GM06990 (cell line): Measurements from ENCODE around the gene TMCO4.
"Not testable (repeated sequence)": the region's sequence is repeated elsewhere in the genome, so short reads cannot be mapped to it uniquely, and the experiment has no call there.

ENCODE experiments used
- DNase-seq: peaks from one replicate; pipeline ENCODE4 v3.0.0-alpha.2; 2011; ENCODE audit not compliant: insufficient read length; ENCODE audit errors: extremely low read depth
- H3K27me3 ChIP-seq: replicated peaks from 2 replicates; pipeline ENCODE4 v1.6.0; 2011; ENCODE audit warnings: low read length; ENCODE audit not compliant: control insufficient read depth, insufficient read depth
- H3K36me3 ChIP-seq: 2 replicates; pipeline ENCODE4 v1.5.1; 2011; ENCODE audit warnings: low read length; ENCODE audit not compliant: control insufficient read depth, insufficient read depth
- H3K4me3 ChIP-seq: replicated peaks from 2 replicates; pipeline ENCODE4 v1.5.1; 2011; ENCODE audit warnings: low read depth, mild to moderate bottlenecking, control low read depth, low read length
- TF ChIP-seq, protein P1 (sequence below): IDR thresholded peaks from 2 replicates; pipeline ENCODE4 v1.5.1; 2011; ENCODE audit warnings: low read length, control low read depth, mild to moderate bottlenecking, inconsistent platforms; ENCODE audit not compliant: insufficient read depth, poor library complexity, severe bottlenecking

Gene TMCO4

GRCh38 chr1:19644395-19644680 is 155.4 kb downstream of the TMCO4 start:
- TF ChIP-seq, protein P1, sequence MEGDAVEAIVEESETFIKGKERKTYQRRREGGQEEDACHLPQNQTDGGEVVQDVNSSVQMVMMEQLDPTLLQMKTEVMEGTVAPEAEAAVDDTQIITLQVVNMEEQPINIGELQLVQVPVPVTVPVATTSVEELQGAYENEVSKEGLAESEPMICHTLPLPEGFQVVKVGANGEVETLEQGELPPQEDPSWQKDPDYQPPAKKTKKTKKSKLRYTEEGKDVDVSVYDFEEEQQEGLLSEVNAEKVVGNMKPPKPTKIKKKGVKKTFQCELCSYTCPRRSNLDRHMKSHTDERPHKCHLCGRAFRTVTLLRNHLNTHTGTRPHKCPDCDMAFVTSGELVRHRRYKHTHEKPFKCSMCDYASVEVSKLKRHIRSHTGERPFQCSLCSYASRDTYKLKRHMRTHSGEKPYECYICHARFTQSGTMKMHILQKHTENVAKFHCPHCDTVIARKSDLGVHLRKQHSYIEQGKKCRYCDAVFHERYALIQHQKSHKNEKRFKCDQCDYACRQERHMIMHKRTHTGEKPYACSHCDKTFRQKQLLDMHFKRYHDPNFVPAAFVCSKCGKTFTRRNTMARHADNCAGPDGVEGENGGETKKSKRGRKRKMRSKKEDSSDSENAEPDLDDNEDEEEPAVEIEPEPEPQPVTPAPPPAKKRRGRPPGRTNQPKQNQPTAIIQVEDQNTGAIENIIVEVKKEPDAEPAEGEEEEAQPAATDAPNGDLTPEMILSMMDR: no peak
- no peak for DNase-seq
- no peaks in the 10 kb centered on the region for H3K36me3 ChIP-seq
- H3K4me3 ChIP-seq: peak overlapping the region; percentile 43; the same call in 1 of the 2 replicates
- H3K27me3 ChIP-seq: peaks cover 4% of the 10 kb centered on the region

DNA sequence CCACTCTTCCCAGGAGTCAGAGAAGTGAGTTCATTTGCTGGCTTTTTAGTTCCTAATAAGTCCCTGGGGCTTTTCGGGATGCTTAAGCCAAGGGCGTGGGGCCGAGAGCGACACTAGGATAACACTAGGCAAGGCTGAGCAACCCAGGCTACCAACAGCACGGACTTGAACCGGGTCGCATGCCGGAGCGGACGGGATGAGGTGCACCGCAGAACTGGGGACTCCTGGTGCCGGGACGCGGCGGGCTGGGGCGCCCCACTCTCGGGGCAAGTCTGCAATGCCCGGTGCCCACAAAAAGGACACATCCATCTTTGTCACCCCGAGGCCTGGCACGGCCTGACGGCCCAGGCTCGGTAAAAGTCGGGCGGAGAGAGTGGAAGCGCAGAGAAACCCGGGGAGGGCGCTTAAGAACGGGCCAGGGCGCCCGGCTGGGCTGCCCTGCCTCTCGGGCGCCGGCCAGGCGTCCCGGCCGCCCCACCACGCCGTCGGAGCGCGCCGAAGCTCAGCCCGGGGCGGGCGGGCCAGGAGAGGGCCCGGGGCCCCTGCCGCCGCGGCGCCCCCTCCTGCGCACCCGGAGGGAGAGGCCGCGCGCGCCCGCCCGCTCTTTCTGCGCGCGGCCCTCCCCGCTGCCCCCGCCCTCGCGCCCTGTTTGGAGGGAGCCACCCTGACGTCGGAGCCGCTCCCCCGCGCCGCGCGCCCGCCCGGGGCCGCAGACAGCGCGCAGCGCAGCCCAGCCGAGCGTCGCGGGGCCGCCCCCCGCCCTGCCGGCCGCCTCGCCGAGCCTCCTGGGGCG is 155.9 kb downstream of the TMCO4 start, which contains the start of gene NBL1:
NBL1 (plus strand) TSS at position 710 of the 793 bp plus-strand sequence. CDS start 10,720 bp downstream, outside the sequence.
- TF ChIP-seq, protein P1: no peak
- peak within 1 kb of the TSS; percentile 43 for H3K4me3 ChIP-seq
- no peaks in the 10 kb centered on the region for H3K36me3 ChIP-seq
- DNase-seq: no peak
- H3K27me3 ChIP-seq: peaks cover 4% of the 10 kb centered on the region

DNA sequence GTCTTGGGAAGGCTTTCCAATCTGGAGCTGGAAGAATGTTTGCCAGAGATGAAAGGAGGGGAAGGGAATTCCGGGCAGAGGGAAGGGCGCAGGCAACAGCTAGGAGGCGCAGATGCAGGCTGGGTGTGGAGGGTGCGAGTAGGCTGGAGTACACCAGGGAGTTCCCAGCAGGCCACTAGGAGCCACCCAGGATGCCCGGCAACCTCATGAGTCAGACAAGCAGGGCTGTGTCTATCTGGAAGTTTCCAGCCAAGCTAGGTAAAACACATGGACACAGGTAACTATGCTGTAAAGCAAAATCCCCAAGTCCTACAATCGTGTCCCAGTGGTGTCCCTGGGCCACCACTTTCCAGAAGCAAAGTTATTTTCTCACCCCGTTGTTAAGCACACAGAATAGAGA is 156.6 kb downstream of the TMCO4 start:
- H3K36me3 ChIP-seq: no peaks in the 10 kb centered on the region
- peaks cover 4% of the 10 kb centered on the region for H3K27me3 ChIP-seq
- DNase-seq: no peak
- TF ChIP-seq, protein P1: no peak
- no peak overlapping the region for H3K4me3 ChIP-seq

- Histone ChIP-seq H3K4me3 (no peak overlapping the region), H3K27me3 (peaks cover 4% of the 10 kb centered on the region), H3K36me3 (no peaks in the 10 kb centered on the region)
- no peak for DNase-seq
- TF ChIP-seq, protein P1: no peak
Observed at GRCh38 chr1:19640363-19641316, 159.1 kb downstream of the TMCO4 start.

- no peak for DNase-seq
- Histone ChIP-seq H3K4me3 (no peak overlapping the region), H3K36me3 (no peaks in the 10 kb centered on the region), H3K27me3 (peaks cover 4% of the 10 kb centered on the region)
- TF ChIP-seq, protein P1: no peak
Observed at GRCh38 chr1:19639999-19640362, 159.7 kb downstream of the TMCO4 start.

DNA sequence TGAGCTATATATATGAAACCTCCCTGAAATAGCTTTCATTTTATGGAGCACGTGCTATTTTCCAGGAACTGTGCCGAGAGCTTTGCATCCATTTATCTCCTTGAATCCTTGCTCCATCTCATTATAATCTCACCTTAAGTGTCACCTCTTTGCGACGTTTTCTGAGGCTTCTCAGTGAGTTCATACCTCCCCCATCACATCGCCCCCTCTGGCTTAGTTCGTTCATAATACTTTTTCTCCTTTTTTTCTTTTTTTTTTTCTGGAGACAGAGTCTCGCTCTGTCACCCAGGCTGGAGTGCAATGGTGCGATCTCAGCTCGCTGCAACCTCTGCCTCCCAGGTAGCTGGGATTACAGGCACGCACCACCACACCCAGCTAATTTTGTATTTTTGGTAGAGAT is 160.5 kb downstream of the TMCO4 start:
- H3K27me3 ChIP-seq, H3K4me3 ChIP-seq, DNase-seq, H3K36me3 ChIP-seq: not testable (repeated sequence)
